ENCODE data around the gene MAGI2.

GRCh38 chr7:79227044-79227443 lies 226.4 kb downstream of the MAGI2 start:
- TF ChIP-seq CTCF (IDR thresholded peaks at IDR 0.05) (no peak), POLR2A (IDR thresholded peaks at IDR 0.05) (no peak)
